ENCODE measurements around the gene TGFBRAP1. TPM values are rescaled to one million over a fixed set of nuclear protein-coding genes. Genes with fewer than 3 reads are reported as not detected.

Gene TGFBRAP1
- total RNA-seq, 1 donor from 2014 or later, result 13.7 TPM

DNA sequence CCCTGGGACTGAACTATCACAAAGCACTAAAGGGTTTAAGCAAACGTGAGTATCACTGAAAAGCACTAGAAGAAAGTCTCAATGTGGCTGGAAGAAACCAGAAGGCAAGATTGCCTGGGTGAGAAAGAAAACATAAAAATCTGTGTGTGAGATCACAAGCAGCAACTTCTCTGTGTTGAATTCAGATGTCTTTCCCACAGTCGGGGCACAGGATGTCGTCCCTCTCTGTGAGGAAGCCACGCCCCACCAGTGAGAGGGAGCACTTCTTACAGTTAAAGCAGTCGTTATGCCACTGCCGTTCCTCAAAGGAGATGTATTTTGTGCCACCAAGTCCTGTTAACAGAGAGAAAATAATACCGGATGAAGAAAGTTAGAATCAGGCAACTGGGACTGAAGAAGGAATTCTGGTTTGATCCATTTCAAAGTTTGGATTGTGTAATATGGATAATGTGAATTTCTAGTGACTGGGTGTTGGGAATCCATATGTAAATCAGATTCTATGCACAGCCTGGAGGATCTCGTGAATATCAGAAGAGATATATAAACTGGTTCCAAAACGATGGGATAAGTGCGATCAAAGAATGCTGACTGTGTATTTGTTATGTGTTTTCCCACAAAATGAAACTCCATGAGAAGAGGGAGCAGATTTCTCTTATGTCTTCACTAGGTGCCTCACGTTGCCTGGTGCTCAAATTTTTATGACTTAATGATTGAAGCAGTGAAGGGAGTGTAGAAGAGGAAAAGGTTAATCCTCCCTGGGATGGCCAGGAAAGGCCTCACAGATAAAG, 31.8 kb upstream of the TGFBRAP1 start:
- DNase-seq (ENCODE audit: low read depth) (no peak), FAIRE-seq (no peak)
- H3K36me3 ChIP-seq (ENCODE audit: control insufficient read depth, insufficient read depth, low read length), result peaks cover 38% of the 10 kb centered on the region
- H3K27me3 ChIP-seq (ENCODE audit: control insufficient read depth, insufficient read depth, low read length), result no peaks in the 10 kb centered on the region
- TF ChIP-seq, protein P1, sequence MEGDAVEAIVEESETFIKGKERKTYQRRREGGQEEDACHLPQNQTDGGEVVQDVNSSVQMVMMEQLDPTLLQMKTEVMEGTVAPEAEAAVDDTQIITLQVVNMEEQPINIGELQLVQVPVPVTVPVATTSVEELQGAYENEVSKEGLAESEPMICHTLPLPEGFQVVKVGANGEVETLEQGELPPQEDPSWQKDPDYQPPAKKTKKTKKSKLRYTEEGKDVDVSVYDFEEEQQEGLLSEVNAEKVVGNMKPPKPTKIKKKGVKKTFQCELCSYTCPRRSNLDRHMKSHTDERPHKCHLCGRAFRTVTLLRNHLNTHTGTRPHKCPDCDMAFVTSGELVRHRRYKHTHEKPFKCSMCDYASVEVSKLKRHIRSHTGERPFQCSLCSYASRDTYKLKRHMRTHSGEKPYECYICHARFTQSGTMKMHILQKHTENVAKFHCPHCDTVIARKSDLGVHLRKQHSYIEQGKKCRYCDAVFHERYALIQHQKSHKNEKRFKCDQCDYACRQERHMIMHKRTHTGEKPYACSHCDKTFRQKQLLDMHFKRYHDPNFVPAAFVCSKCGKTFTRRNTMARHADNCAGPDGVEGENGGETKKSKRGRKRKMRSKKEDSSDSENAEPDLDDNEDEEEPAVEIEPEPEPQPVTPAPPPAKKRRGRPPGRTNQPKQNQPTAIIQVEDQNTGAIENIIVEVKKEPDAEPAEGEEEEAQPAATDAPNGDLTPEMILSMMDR (IDR thresholded peaks at IDR 0.05; ENCODE audit: insufficient read depth, low read length, severe bottlenecking), result no peak
- H3K4me3 ChIP-seq (ENCODE audit: low read depth, low read length), result no peak overlapping the region

DNA sequence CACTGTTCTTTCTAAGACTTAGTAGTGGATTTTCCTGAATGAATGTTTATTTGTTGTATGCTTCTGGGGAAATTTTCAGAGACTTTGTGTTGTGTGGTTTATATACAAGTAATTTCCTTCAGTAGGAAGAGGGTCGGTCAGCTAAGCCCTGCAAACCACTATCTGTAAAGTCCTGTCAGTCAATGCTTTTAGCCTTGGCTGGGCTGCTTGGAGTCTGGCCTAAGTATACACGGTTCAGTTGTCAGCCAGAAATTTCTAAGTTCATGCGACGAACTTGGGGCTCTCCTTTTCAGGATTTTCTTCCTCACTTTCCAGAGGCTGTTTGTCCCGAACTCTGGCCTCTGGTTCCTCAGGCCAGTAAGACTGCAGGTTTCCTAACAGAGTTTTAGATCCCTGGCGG, 29.1 kb upstream of the TGFBRAP1 start:
- H3K4me3 ChIP-seq (ENCODE audit: low read depth, low read length), result no peak overlapping the region
- H3K36me3 ChIP-seq (ENCODE audit: control insufficient read depth, insufficient read depth, low read length), result peaks cover 24% of the 10 kb centered on the region
- FAIRE-seq (no peak), DNase-seq (ENCODE audit: low read depth) (no peak)
- TF ChIP-seq, protein P1 (IDR thresholded peaks at IDR 0.05; ENCODE audit: insufficient read depth, low read length, severe bottlenecking), result no peak
- no peaks in the 10 kb centered on the region for H3K27me3 ChIP-seq (ENCODE audit: control insufficient read depth, insufficient read depth, low read length)

DNA sequence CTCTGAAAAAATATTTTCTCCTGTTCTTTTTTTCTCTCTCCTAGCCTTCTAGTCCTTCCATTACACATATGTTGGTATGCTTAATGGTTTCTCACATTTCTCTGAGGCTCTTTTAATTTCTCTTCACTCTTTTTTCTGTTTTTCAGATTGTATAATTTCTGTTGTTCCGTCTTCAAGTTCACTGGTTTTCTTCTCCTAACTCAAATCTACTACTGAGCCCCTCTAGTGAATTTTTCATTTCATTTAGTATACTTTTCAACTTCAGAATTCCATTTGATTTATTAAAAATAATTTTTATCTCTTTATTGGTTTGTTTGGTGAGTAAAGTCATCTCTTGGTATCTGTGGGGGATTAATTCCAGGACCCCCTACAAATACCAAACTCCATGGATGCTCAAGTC, 27.6 kb upstream of the TGFBRAP1 start:
- FAIRE-seq (no peak), DNase-seq (ENCODE audit: low read depth) (no peak)
- Histone ChIP-seq H3K36me3 (ENCODE audit: control insufficient read depth, insufficient read depth, low read length) (peaks cover 12% of the 10 kb centered on the region), H3K27me3 (ENCODE audit: control insufficient read depth, insufficient read depth, low read length) (no peaks in the 10 kb centered on the region), H3K4me3 (ENCODE audit: low read depth, low read length) (no peak overlapping the region)
- TF ChIP-seq, protein P1 (IDR thresholded peaks at IDR 0.05; ENCODE audit: insufficient read depth, low read length, severe bottlenecking), result no peak

DNA sequence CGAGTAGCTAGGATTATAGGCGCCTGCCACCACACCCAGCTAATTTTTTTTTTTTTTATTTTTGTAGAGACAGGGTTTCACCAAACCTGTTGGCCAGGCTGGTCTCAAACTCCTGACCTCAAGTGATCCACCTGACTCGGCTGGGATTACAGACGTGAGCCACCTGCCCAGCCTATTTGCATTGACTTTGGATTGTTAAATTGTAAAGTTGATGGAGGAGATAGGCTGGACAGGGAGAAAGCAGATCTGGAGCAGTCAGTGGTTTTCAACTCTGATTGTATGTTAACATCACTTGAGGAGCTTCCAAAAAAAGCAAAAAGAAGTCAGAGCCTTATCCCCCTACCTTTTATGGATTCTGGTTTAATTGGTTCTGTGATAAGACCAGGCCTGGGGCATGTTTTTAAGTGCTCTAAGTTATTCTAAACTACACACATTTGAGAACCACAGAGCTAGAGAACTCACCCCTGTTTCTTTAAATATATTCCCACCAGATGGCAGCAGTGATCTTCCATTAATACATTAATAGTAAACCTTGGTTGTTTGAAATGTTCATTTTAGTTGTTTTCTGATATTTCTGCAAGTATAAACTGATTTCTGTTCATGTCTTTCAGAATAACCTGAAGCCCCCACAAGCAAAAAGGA, 15.3 kb upstream of the TGFBRAP1 start:
- FAIRE-seq (no peak), DNase-seq (ENCODE audit: low read depth) (peak; percentile 45)
- TF ChIP-seq, protein P1 (IDR thresholded peaks at IDR 0.05; ENCODE audit: insufficient read depth, low read length, severe bottlenecking), result peak; percentile 5
- no peaks in the 10 kb centered on the region for H3K27me3 ChIP-seq (ENCODE audit: control insufficient read depth, insufficient read depth, low read length)
- H3K4me3 ChIP-seq (ENCODE audit: low read depth, low read length), result no peak overlapping the region
- H3K36me3 ChIP-seq (ENCODE audit: control insufficient read depth, insufficient read depth, low read length), result peaks cover 21% of the 10 kb centered on the region

DNA sequence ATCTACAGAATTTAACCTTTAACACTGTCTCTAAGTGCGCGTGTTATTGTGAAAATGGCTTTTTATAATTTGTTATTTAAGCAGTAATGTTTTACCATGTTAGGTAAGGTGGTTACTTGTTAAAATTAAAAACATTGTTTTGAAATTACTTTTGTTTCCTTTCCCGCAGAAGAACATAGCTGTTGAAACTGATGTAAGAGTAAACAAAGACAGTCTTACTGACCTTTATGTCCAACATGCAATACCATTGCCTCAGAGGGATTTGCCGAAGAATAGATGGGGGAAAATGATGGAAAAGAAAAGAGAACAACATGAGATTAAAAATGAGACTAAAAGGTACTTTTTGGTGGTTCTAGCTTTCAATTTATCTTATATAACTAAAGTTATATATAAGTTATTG, 9.9 kb upstream of the TGFBRAP1 start:
- no peak for FAIRE-seq
- H3K27me3 ChIP-seq (ENCODE audit: control insufficient read depth, insufficient read depth, low read length), result no peaks in the 10 kb centered on the region

More for the DNA sequence above, 9.9 kb upstream of the TGFBRAP1 start:
- Histone ChIP-seq H3K4me3 (ENCODE audit: low read depth, low read length) (no peak overlapping the region), H3K36me3 (ENCODE audit: control insufficient read depth, insufficient read depth, low read length) (peaks cover 11% of the 10 kb centered on the region)
- TF ChIP-seq, protein P1 (IDR thresholded peaks at IDR 0.05; ENCODE audit: insufficient read depth, low read length, severe bottlenecking), result no peak
- no peak for DNase-seq (ENCODE audit: low read depth)

Data from bronchial epithelial cell (primary cell).